Measurements from ENCODE around the gene MAP4. TPM values are rescaled to one million over a fixed set of nuclear protein-coding genes. Genes with fewer than 3 reads are reported as not detected.
A peak's percentile ranks its signal among the peaks of the same experiment; 100 is the strongest.

The MAP4 gene
- total RNA-seq, 4 donors from 2014 or later = 62.1 to 110 (median 80.3) TPM

DNA sequence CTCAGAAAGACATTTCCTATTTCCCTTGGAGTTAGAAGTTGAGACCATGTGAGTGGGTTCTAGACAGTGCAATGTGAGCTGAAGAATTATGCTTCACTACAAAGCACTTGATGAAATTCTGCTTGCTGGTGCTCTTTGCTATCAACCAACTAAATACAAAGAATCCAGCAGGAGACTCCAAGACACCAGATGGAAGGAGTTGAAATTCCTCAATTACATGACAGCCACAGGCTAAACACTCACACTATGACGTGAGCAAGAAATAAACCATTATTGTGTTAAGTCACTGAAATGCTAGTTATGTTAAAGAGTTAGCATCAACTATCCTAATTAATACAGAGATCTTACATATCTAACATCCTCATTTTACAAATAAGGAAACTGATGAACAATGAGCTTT lies 8.2 kb upstream of the MAP4 start:
- H3K27ac ChIP-seq = no peak overlapping the region
- WGBS, 2 donors = 77 to 79% methylated on average over 1 of the region's 1 CpG
- TF ChIP-seq POLR2A (IDR thresholded peaks at IDR 0.05) = no peak
- no peak overlapping the region for H3K4me3 ChIP-seq
- no peaks in the 10 kb centered on the region for H3K9me3 ChIP-seq
- intact Hi-C loops (cut with DNase I) = no loop called here
- H3K36me3 ChIP-seq = no peaks in the 10 kb centered on the region
- H3K27me3 ChIP-seq = no peaks in the 10 kb centered on the region
- peaks cover 0 to 52% (median 8%) of the 10 kb centered on the region in 3 donors for H3K4me1 ChIP-seq
- no peak for DNase-seq

DNA sequence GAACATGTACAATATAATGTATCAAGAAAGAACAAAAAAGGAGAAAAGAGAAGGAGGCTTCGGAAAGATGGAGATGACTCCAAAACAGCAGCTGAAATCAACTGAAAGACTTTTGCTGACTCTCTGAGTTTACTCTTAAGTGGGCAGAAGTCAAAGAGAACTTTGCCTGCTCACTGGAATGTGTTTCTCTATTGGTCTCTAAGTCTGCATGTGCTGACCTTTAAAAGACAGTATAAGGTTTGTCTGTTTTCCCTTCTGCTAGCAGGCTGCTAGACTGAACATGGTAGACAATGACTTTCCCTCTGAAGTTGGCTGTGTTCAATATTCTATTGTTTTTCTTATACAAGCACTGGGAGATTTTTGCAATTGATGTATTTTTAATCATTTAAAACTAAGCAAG lies 7.2 kb upstream of the MAP4 start:
- H3K4me1 ChIP-seq = peaks cover 0 to 56% (median 8%) of the 10 kb centered on the region in 3 donors
- no peaks in the 10 kb centered on the region for H3K27me3 ChIP-seq
- no peak overlapping the region for H3K4me3 ChIP-seq

DNA sequence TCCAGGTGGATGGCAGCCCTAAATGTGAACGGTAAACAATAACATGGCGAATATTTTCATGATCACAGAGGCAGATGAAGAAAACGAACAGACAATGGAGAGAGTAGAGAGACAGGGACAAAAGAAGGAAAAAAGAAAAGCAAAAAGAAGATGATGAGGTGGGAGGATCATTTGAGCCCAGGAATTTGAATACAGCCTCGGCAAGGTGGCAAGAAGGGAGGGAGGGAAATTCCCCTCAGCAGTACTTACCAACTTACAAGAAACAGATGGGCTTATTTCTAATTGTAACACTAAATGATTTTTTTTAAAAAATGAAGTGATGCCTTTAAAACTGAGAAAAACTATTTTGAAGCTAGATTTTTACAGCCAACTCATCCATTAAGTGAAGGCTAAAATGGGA lies 6.0 kb upstream of the MAP4 start:
- Histone ChIP-seq H3K36me3 (no peaks in the 10 kb centered on the region), H3K4me3 (no peak overlapping the region), H3K4me1 (peaks cover 0 to 55% (median 9%) of the 10 kb centered on the region in 3 donors), H3K27ac (no peak overlapping the region), H3K27me3 (no peaks in the 10 kb centered on the region), H3K9me3 (no peaks in the 10 kb centered on the region)
- TF ChIP-seq POLR2A (IDR thresholded peaks at IDR 0.05) = no peak
- TF ChIP-seq, protein P1, sequence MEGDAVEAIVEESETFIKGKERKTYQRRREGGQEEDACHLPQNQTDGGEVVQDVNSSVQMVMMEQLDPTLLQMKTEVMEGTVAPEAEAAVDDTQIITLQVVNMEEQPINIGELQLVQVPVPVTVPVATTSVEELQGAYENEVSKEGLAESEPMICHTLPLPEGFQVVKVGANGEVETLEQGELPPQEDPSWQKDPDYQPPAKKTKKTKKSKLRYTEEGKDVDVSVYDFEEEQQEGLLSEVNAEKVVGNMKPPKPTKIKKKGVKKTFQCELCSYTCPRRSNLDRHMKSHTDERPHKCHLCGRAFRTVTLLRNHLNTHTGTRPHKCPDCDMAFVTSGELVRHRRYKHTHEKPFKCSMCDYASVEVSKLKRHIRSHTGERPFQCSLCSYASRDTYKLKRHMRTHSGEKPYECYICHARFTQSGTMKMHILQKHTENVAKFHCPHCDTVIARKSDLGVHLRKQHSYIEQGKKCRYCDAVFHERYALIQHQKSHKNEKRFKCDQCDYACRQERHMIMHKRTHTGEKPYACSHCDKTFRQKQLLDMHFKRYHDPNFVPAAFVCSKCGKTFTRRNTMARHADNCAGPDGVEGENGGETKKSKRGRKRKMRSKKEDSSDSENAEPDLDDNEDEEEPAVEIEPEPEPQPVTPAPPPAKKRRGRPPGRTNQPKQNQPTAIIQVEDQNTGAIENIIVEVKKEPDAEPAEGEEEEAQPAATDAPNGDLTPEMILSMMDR (IDR thresholded peaks at IDR 0.05) = no peak
- no peak for DNase-seq
- 76 to 87% methylated on average over 4 of the region's 4 CpGs for WGBS, 2 donors
- intact Hi-C loops (cut with DNase I) = no loop called here

More for the DNA sequence above, 7.2 kb upstream of the MAP4 start:
- DNase-seq = no peak
- intact Hi-C loops (cut with DNase I) = no loop called here
- H3K36me3 ChIP-seq = no peaks in the 10 kb centered on the region
- TF ChIP-seq, protein P1 (IDR thresholded peaks at IDR 0.05) = no peak
- TF ChIP-seq POLR2A (IDR thresholded peaks at IDR 0.05) = no peak
- no peak overlapping the region for H3K27ac ChIP-seq
- 80 to 84% methylated on average over 1 of the region's 1 CpG for WGBS, 2 donors
- H3K9me3 ChIP-seq = no peaks in the 10 kb centered on the region

DNA sequence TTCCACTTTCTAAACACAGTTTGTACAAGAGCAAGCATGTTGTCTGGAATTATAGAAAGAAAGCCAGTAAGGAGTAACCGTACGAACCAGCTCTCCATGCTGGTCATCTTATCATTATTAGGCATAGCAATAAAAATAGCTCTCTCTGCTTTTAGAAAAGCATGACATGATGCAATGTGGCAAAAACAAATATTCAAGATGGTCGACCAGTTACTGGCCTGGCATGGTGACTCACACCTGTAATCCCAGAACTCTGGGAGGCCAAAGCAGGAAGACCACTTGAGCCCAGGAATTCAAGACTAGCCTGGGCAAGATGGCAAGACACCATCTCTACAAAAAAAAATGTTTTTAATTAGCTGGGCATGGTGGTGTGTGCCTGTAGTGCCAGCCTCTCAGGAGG lies 2.6 kb upstream of the MAP4 start:
- Histone ChIP-seq H3K27me3 (no peaks in the 10 kb centered on the region), H3K27ac (no peak overlapping the region), H3K36me3 (no peaks in the 10 kb centered on the region), H3K9me3 (no peaks in the 10 kb centered on the region), H3K4me1 (peaks cover 17 to 71% (median 22%) of the 10 kb centered on the region in 3 donors), H3K4me3 (no peak overlapping the region)
- no peak for DNase-seq
- 58 to 67% methylated on average over 3 of the region's 3 CpGs for WGBS, 2 donors
- TF ChIP-seq, protein P1 (IDR thresholded peaks at IDR 0.05) = no peak
- TF ChIP-seq POLR2A (IDR thresholded peaks at IDR 0.05) = no peak
- intact Hi-C loops (cut with DNase I) = no loop called here

DNA sequence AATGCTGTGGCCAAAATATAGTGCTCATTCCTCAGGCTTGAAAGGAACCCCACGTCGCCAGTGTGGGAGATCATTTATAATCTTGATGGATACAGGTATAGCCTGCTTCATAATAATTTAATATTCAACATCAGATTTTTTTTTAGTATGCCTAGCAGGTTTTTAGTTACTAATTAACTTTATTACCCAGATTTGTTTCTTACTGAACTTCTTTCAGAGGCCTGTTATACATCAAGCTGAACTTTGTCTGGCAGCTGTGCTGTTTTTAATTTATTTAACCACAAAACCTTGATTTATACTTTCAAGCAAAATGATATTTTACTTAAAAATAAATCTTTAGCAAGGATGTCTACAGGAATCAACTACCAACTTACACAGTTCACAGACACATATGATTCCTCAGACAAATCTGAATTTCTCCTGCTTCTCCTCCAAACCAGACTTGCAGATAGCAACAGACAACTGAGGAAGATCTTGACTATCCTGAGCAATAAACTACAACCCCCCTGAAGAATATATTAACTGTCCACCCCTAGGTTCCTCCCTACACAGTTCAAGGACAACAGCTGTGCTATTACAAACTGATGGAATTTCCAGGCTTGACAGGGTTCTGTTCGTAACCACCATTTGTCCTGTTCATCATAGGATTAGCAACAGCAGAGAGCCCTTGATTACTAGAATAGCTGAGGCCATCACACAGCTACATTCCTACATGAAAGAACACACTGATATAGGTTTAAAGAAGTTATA lies 610 bp downstream of the MAP4 start:
- H3K4me3 ChIP-seq = no peak overlapping the region
- no peak for TF ChIP-seq POLR2A (IDR thresholded peaks at IDR 0.05)
- TF ChIP-seq, protein P1 (IDR thresholded peaks at IDR 0.05) = no peak
- 73 to 79% methylated on average over 3 of the region's 3 CpGs for WGBS, 2 donors

More for the DNA sequence above, 610 bp downstream of the MAP4 start:
- intact Hi-C loops (cut with DNase I) = no loop called here
- Histone ChIP-seq H3K36me3 (no peaks in the 10 kb centered on the region), H3K27me3 (no peaks in the 10 kb centered on the region), H3K9me3 (no peaks in the 10 kb centered on the region), H3K4me1 (peaks cover 18 to 83% (median 20%) of the 10 kb centered on the region in 3 donors), H3K27ac (peak overlapping the region in 2 of 4 donors; percentile 12 to 81)
- DNase-seq = no peak

All from esophagus squamous epithelium (tissue), 5 donors.